H4 (cell line): ENCODE measurements around the gene ELANE. TPM values are rescaled to one million over a fixed set of nuclear protein-coding genes. Genes with fewer than 3 reads are reported as not detected.
"Not testable (repeated sequence)": the region's sequence is repeated elsewhere in the genome, so short reads cannot be mapped to it uniquely, and the experiment has no call there.

Experiments
- DNase-seq: peaks from one replicate; pipeline ENCODE4 v3.0.0-alpha.2; 2015; ENCODE audit warnings: low spot score
- total RNA-seq: library from RNA; depleted of rRNA; stranded (reverse); fragments of >200 nt; shearing (Covaris generic); gene quantifications from 2 replicates; pipeline ENCODE4 v1.2.3, GENCODE V29; 2014

The ELANE gene
- total RNA-seq, 1 experiment from 2014 or later: not detected

- not testable (repeated sequence) for DNase-seq
Observed at GRCh38 chr19:842802-843179, 9.3 kb upstream of the ELANE start.

- DNase-seq: no peak
Observed at GRCh38 chr19:843180-843835, 8.8 kb upstream of the ELANE start.

- DNase-seq: no peak
Observed at GRCh38 chr19:843836-844545, 8.1 kb upstream of the ELANE start.

GRCh38 chr19:844546-844971 lies 7.5 kb upstream of the ELANE start:
- no peak for DNase-seq

GRCh38 chr19:845707-846521 lies 6.2 kb upstream of the ELANE start:
- no peak for DNase-seq

GRCh38 chr19:848386-848921 lies 3.6 kb upstream of the ELANE start:
- DNase-seq: no peak

- not testable (repeated sequence) for DNase-seq
Observed at GRCh38 chr19:849195-849594, 2.9 kb upstream of the ELANE start.

GRCh38 chr19:850221-850978 lies 1.7 kb upstream of the ELANE start:
- peak; percentile 92 for DNase-seq

GRCh38 chr19:850979-851335 lies 1.1 kb upstream of the ELANE start:
- DNase-seq: no peak

GRCh38 chr19:853014-853585 lies 997 bp downstream of the ELANE start:
- no peak for DNase-seq

GRCh38 chr19:853614-854220 lies 1.6 kb downstream of the ELANE start:
- DNase-seq: not testable (repeated sequence)

GRCh38 chr19:854549-854948 lies 2.4 kb downstream of the ELANE start:
- no peak for DNase-seq

GRCh38 chr19:855142-855541 lies 3.0 kb downstream of the ELANE start:
- DNase-seq: no peak

GRCh38 chr19:855566-856120 lies 3.5 kb downstream of the ELANE start:
- DNase-seq: no peak

- no peak for DNase-seq
Observed at GRCh38 chr19:858284-858683, 6.2 kb downstream of the ELANE start.

GRCh38 chr19:858868-859843 lies 7.1 kb downstream of the ELANE start, which contains the start of gene CFD:
Gene CFD (plus strand): TSS chr19:859664. CDS start chr19:859690, 26 bp downstream.
- no peak for DNase-seq

- no peak for DNase-seq
Observed at GRCh38 chr19:861141-861755, 9.1 kb downstream of the ELANE start.

GRCh38 chr19:861756-862580 lies 9.9 kb downstream of the ELANE start:
- no peak for DNase-seq
